GM21619 (cell line): ENCODE results near the gene MYD88.
"Not testable (repeated sequence)": the region's sequence is repeated elsewhere in the genome, so short reads cannot be mapped to it uniquely, and the experiment has no call there.

Source experiments
- ATAC-seq: cut with Tn5 transposase; IDR thresholded peaks from one replicate; pipeline ENCODE4 v1.9.1; 2021; ENCODE audit not compliant: unreplicated experiment

Gene MYD88

GRCh38 chr3:38140326-38141172 is 2.1 kb downstream of the MYD88 start:
- ATAC-seq: no peak

- no peak for ATAC-seq
Observed at GRCh38 chr3:38141173-38141951, 2.9 kb downstream of the MYD88 start.

GRCh38 chr3:38141952-38142273 is 3.5 kb downstream of the MYD88 start:
- ATAC-seq: no peak

- ATAC-seq: no peak
Observed at GRCh38 chr3:38142959-38143358, 4.5 kb downstream of the MYD88 start.

- ATAC-seq: no peak
Observed at GRCh38 chr3:38143511-38143910, 5.0 kb downstream of the MYD88 start.

- ATAC-seq: no peak
Observed at GRCh38 chr3:38146504-38146903, 8.0 kb downstream of the MYD88 start.

GRCh38 chr3:38147421-38147820 is 9.0 kb downstream of the MYD88 start:
- ATAC-seq: no peak

- no peak for ATAC-seq
Observed at GRCh38 chr3:38148311-38148882, 9.9 kb downstream of the MYD88 start.

- no peak for ATAC-seq
Observed at GRCh38 chr3:38149708-38150107, 11.2 kb downstream of the MYD88 start.

- no peak for ATAC-seq
Observed at GRCh38 chr3:38150780-38151528, 12.5 kb downstream of the MYD88 start.

GRCh38 chr3:38151667-38152265 is 13.3 kb downstream of the MYD88 start:
- no peak for ATAC-seq

- ATAC-seq: no peak
Observed at GRCh38 chr3:38152609-38153008, 14.1 kb downstream of the MYD88 start.

- no peak for ATAC-seq
Observed at GRCh38 chr3:38153221-38153620, 14.8 kb downstream of the MYD88 start.

GRCh38 chr3:38154033-38154494 is 15.6 kb downstream of the MYD88 start:
- no peak for ATAC-seq

GRCh38 chr3:38154625-38155255 is 16.3 kb downstream of the MYD88 start:
- no peak for ATAC-seq

- ATAC-seq: no peak
Observed at GRCh38 chr3:38155825-38156224, 17.4 kb downstream of the MYD88 start.

- ATAC-seq: no peak
Observed at GRCh38 chr3:38157117-38157516, 18.7 kb downstream of the MYD88 start.

GRCh38 chr3:38157595-38157994 is 19.1 kb downstream of the MYD88 start:
- no peak for ATAC-seq

GRCh38 chr3:38158472-38158871 is 20.0 kb downstream of the MYD88 start:
- no peak for ATAC-seq

GRCh38 chr3:38160704-38161103 is 22.2 kb downstream of the MYD88 start:
- ATAC-seq: not testable (repeated sequence)
